ENCODE measurements around the gene CHRM2. TPM values are rescaled to one million over a fixed set of nuclear protein-coding genes. Genes with fewer than 3 reads are reported as not detected.

The CHRM2 gene
- total and polyA plus RNA-seq, 8 donors = 0.56 to 0.98 (median 0.71) TPM

GRCh38 chr7:137015015-137015414 lies 146.6 kb downstream of the CHRM2 start:
- Histone ChIP-seq H3K4me3 (no peak overlapping the region), H3K9me3 (no peaks in the 10 kb centered on the region), H3K27ac (no peak overlapping the region), H3K36me3 (no peaks in the 10 kb centered on the region), H3K4me1 (no peaks in the 10 kb centered on the region), H3K27me3 (no peaks in the 10 kb centered on the region)
- intact Hi-C loops (cut with DNase I) = no loop called here
- TF ChIP-seq CTCF (IDR thresholded peaks at IDR 0.05) = no peak
- ATAC-seq = no peak
- DNase-seq = no peak

GRCh38 chr7:137017221-137017620 lies 148.8 kb downstream of the CHRM2 start:
- no peak for ATAC-seq

GRCh38 chr7:137018468-137018867 lies 150.0 kb downstream of the CHRM2 start:
- Histone ChIP-seq H3K27ac (no peak overlapping the region), H3K4me1 (no peaks in the 10 kb centered on the region), H3K9me3 (no peaks in the 10 kb centered on the region), H3K4me3 (no peak overlapping the region), H3K27me3 (no peaks in the 10 kb centered on the region), H3K36me3 (no peaks in the 10 kb centered on the region)
- no peak for TF ChIP-seq CTCF (IDR thresholded peaks at IDR 0.05)
- intact Hi-C loops (cut with DNase I) = no loop called here
- ATAC-seq = no peak
- no peak for DNase-seq

More at GRCh38 chr7:137017221-137017620, 148.8 kb downstream of the CHRM2 start:
- intact Hi-C loops (cut with DNase I) = no loop called here
- no peak for TF ChIP-seq CTCF (IDR thresholded peaks at IDR 0.05)
- Histone ChIP-seq H3K4me1 (no peaks in the 10 kb centered on the region), H3K4me3 (no peak overlapping the region), H3K27me3 (no peaks in the 10 kb centered on the region), H3K36me3 (no peaks in the 10 kb centered on the region), H3K27ac (no peak overlapping the region), H3K9me3 (no peaks in the 10 kb centered on the region)
- DNase-seq = no peak

- no peak for ATAC-seq
- Histone ChIP-seq H3K36me3 (no peaks in the 10 kb centered on the region), H3K4me1 (no peaks in the 10 kb centered on the region), H3K4me3 (no peak overlapping the region), H3K27me3 (no peaks in the 10 kb centered on the region), H3K9me3 (no peaks in the 10 kb centered on the region), H3K27ac (no peak overlapping the region)
- intact Hi-C loops (cut with DNase I) = no loop called here
- TF ChIP-seq CTCF (IDR thresholded peaks at IDR 0.05) = no peak
- no peak for DNase-seq
Measured at GRCh38 chr7:137020351-137020750, 151.9 kb downstream of the CHRM2 start.

GRCh38 chr7:137025469-137026175 lies 157.2 kb downstream of the CHRM2 start:
- H3K4me3 ChIP-seq = no peak overlapping the region
- no peaks in the 10 kb centered on the region for H3K27me3 ChIP-seq
- no peak overlapping the region for H3K27ac ChIP-seq
- no peaks in the 10 kb centered on the region for H3K36me3 ChIP-seq
- DNase-seq (no peak), ATAC-seq (no peak)
- no peaks in the 10 kb centered on the region for H3K4me1 ChIP-seq
- H3K9me3 ChIP-seq = no peaks in the 10 kb centered on the region
- TF ChIP-seq CTCF (IDR thresholded peaks at IDR 0.05) = no peak
- intact Hi-C loops (cut with DNase I) = no loop called here

All from left lung (tissue), 10 donors.